ENCODE data around the gene LRRC58.
"Not testable (repeated sequence)": the region's sequence is repeated elsewhere in the genome, so short reads cannot be mapped to it uniquely, and the experiment has no call there.

Gene LRRC58

GRCh38 chr3:120348991-120349854 is at the start of gene LRRC58:
TSS of gene LRRC58 (minus strand) at chr3:120349354. CDS start at chr3:120349243, 111 bp downstream.
- peak; percentile 74 for DNase-seq

DNA sequence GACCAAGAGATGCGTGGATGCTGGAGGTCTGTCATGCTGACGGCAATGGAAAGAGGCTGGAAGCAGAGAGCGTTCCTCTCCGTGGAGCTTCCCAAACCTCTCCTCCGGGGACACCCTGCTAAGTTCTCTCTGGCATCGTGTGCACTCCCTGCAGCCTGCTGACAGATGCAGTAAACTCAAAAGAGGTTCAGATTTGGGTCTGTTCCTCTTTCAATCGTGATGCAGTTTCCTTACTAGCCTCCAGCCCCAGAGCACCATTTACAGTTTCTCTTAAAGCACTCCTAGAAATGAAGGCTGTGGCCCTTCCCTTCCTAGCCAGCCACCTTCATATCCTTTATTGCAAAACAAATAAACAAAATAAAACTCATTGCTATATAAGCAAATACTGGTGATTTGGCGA is 47.3 kb upstream of the LRRC58 start:
- DNase-seq: no peak

- DNase-seq: no peak
Measured at GRCh38 chr3:120394347-120394746, 45.2 kb upstream of the LRRC58 start.

- DNase-seq: no peak
Measured at GRCh38 chr3:120393761-120394160, 44.6 kb upstream of the LRRC58 start.

DNA sequence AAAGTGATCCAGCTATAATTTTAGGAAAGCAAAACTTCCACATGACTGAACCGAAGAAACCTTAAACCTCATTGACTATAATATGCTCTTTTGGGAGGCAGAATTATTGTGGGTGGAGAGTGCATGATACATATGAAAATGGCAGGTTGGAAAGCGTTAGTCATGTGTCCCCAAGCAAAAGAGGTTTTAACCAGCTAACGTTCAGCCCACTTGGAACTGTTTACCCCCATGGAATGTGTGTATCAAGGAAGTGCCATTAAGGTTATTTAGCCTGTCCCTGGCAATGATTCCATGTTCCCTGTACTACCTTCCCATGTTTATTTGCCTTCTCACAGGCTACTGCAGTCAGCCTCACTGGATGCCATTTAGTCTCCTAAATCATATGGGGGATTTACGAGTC is 44.1 kb upstream of the LRRC58 start:
- DNase-seq: no peak

GRCh38 chr3:120382941-120383447 is 33.8 kb upstream of the LRRC58 start:
- DNase-seq: no peak

GRCh38 chr3:120381503-120381902 is 32.3 kb upstream of the LRRC58 start:
- no peak for DNase-seq

GRCh38 chr3:120377948-120378347 is 28.8 kb upstream of the LRRC58 start:
- not testable (repeated sequence) for DNase-seq

DNA sequence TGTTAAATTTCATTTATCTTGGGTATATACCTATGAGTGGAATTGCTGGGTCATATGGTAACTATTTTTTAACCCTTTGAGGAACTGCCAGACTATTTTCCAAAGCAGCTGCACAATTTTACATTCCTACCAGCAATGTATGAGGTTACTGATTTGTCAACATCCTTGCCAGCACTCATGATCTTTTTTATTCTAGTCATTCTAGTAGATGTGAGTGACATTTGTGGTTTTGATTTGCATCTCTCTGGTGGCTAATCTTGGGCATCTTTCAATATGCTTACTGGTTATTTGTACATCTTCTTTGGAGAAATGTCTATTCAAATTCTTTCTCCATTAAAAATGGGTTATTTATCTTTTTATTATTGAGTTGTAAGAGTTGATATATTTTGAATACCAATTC is 21.3 kb upstream of the LRRC58 start:
- DNase-seq: no peak

DNA sequence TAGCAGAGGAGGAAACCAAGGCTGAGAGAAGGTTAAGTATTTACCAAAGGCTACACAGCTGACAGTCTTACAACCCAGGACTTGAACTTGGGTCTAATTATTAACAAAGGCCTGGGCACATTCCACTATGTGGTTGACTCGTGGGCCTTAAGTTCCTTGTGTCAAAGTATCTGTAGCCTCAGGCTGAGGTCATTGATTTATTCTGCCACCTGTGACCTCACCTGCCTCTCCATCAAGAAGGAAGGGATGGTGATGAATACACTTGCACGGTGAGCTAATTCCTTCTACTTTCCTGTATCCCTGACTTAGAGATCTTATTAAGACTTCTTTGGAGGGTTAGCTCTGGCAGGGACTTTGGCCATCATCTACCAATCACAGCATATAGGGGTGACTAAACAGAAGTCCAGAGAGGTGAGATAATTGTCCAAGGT is 19.9 kb upstream of the LRRC58 start:
- DNase-seq: no peak

GRCh38 chr3:120368172-120368571 is 19.0 kb upstream of the LRRC58 start:
- DNase-seq: no peak

DNA sequence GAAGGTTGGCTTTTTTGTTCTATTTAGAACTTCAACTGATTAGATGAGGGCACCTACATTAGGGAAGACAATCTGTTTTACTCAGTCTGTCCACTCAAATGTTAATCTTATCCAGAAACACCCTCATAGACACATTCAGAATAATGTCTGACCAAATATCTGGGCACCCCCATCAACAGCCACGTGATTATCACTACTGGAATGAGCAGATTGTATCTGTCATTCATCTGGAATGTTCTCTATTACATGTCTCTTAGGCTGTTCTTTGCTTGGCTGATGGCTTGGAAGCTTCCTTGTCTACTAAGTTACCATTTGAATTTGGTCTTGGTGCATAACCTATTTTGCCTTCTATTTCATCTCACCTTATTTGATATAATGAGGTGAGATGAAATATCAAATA is 15.7 kb upstream of the LRRC58 start:
- no peak for DNase-seq

GRCh38 chr3:120364101-120364500 is 14.9 kb upstream of the LRRC58 start:
- DNase-seq: no peak

DNA sequence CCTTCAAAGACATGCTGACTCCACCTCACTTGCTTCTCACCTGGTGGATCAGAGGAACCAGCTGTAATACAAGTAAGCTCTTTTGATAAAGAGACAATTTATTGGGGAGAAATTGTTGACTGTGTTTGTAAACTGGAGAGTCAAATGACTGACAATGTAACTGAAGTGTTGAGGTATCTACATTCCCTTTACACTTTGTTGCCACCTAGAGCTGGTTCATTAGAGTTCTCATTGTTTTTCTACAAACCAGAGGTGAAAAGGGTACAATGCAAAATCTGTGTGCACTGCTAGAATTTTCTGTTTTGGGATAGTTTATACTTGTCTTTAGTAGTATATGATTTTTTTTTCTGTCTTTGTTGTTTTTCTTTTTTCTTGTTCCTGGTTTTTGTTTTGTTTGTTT is 8.7 kb upstream of the LRRC58 start:
- no peak for DNase-seq

GRCh38 chr3:120355486-120355885 is 6.3 kb upstream of the LRRC58 start:
- DNase-seq: no peak

DNA sequence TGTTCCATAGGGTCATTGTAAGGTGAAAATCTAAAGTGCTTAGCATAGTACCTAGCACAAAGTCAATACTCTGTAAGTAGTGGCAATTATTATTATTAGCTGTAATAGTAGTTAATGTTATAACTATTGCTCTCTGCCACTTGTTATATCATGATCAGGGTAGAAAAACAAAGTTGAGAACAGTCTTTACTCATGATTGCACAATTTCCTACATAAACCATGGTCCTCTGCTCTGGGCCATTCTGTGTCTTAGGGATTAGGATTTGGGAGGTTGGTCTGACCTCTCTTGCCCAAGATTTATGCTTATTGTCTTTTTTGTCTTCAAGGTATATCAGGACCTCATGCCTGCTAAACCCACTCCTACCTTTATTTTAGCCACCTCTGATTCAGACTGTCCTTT is 4.3 kb upstream of the LRRC58 start:
- DNase-seq: no peak

DNA sequence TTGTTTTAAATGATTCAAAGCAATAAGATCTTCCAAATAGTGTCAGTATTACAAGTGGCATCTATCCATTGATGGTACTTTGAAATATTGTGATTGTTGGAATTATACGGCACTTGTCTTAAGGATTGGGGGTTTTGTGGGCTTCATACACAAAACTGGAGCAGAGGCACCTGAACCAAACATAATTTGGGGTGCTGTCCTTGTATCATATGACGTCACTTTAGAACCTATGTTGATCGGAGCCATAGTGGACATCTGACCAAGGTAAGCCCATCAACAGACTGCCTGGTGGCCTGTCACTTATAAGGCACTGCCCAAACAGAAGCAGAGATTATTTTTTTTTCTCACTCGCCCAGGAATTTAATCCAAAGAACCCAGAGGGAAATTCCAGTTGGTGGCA is 2.9 kb upstream of the LRRC58 start:
- DNase-seq: no peak

- DNase-seq: no peak
Measured at GRCh38 chr3:120350401-120350941, 1.3 kb upstream of the LRRC58 start.

DNA sequence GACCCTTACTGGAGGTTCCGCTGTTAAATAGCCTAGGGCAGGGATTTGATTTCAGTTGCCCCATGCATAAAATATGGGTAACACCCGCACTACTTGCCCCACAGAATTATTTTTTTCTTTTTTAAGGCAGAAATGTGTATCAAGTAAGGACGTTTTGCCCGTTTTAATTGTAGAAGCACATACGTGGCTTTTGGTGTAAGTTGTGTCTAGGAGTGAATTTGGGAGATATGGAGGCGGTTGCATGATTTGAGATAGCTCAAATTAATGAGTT is 636 bp upstream of the LRRC58 start:
- DNase-seq: no peak

DNA sequence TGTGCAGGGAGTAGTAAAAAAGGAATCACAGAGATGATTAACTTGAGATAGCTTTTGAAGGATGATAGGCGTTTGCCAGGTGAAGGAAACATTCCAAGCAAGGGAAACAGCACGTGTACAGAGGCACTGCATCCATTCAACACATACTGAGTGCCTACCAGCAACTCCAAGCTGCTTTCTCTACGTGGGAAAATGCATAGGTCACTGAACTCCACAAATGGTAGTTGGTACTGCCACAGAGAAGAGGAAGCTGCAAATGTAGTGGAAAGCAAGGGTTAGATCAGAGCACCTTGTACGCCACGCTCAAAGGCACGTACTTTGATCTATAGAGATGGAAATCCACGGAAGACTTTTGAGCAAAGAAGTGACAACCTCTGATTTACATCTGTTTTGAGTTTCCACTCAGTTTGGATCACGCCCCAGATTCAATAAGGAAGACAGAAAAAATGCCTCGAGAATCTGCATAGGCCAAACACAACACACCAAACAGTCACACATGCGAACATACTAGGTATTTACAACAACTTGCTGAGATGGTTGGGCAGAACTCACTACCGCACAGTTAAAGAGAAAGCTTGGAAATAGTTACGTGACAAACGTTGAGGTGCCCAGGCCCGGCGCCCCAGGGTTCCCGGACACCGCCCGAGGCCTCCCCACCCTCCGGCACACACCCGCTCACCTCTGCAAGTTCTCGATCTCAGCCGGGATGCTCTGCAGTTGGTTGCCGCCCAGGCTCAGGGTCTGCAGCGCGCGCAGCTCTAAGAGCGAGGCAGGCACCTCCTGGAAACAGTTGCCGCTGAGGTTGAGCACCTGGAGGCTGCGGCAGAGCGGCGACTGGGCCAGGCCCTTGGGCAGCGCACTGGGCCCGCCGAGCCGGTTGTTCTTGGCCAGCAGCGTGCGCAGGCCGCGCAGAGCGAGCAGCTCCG is 826 bp downstream of the LRRC58 start:
- DNase-seq: peak; percentile 39

DNA sequence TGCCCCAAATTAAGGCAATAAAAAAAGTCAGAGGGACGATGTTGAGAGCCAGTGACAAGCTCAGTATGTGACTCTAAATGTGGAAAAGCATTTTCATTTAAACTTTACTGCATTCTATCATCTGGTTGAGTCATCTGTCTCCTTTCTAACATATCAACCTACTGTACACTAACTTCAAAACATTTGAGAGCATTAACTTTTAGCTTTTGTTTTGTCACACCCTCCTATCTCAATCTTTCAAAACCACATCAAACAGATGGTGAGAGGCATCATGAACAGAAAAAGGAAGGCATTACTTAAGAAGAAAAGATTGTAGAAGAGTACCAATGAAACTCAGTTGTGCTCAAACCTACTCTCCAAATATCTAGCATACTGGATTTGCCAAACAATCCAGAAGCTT is 4.8 kb downstream of the LRRC58 start:
- no peak for DNase-seq

DNA sequence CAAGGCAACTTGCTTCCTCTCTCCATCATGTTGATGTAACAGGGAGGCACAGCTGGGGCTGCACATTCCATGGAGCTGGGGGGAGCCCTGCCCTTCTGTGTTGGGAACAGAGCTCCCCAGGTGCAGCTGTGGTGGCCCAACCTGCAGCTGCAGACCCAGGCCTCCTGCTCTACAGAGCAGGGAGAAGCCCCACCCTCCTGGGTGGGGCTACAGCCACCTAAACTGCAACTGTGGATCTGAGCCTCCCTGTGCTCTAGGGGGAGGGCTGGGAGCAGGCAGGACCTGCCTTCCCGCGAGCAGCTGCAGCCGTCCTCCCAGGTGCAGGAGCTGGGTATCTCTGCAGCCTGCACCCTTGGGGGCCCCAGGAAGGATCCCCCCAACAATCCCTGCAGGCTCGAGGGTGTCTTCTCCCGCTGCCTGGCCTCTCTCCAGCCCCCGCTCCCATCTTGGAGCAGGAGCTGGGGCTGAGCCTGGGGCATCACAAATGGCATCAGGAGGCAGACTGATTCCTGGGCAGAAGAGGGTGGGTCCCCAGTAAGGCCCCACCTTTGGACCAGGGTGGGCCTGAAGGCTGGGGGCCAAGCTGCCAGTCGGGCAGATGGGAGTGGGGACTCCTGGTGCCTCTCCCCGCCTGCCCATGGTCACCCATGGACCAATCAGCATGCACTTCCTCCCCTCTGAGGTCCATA is 7.4 kb downstream of the LRRC58 start:
- DNase-seq: no peak

DNA sequence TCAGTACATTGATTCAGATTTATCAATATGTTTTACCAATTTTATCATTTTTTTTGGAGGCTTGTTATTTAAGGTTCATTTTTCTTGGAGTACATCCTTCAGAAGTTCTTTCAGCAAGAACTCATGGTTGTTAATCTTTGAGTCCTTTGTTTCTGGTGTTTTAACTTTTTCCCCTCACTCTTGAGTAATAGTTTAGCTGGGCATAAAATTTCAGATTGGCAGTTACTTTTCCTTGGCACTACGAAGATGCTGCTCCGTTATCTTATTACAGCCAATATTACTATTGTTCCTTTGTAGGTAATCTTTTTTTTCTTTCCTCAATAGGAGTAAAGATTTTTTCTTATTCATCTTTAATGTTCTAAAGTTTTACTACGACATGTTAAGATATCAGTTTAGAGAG is 9.8 kb downstream of the LRRC58 start:
- no peak for DNase-seq
